Astrocyte of the hippocampus (primary cell): Measurements from ENCODE around the gene ACSS1.
A peak's percentile ranks its signal among the peaks of the same experiment; 100 is the strongest.

Source experiments
- DNase-seq: peaks from one replicate; pipeline ENCODE4 v3.0.0; 2011; ENCODE audit warnings: low read depth, low spot score

Gene ACSS1

GRCh38 chr20:25058051-25058846 is at the start of gene ACSS1:
Gene ACSS1 (minus strand): TSS chr20:25058139. CDS start chr20:25058102, 37 bp downstream.
- DNase-seq = peak; percentile 56

- no peak for DNase-seq
Measured at GRCh38 chr20:25103526-25103925, 45.6 kb upstream of the ACSS1 start.

GRCh38 chr20:25100914-25101313 is 43.0 kb upstream of the ACSS1 start:
- no peak for DNase-seq

- DNase-seq = no peak
Measured at GRCh38 chr20:25099601-25100140, 41.7 kb upstream of the ACSS1 start.

- DNase-seq = no peak
Measured at GRCh38 chr20:25097498-25097897, 39.6 kb upstream of the ACSS1 start.

- DNase-seq = no peak
Measured at GRCh38 chr20:25090492-25091429, 32.8 kb upstream of the ACSS1 start.

- DNase-seq = no peak
Measured at GRCh38 chr20:25089662-25090061, 31.7 kb upstream of the ACSS1 start.

- no peak for DNase-seq
Measured at GRCh38 chr20:25089096-25089495, 31.2 kb upstream of the ACSS1 start.

- no peak for DNase-seq
Measured at GRCh38 chr20:25088267-25088666, 30.3 kb upstream of the ACSS1 start.

- no peak for DNase-seq
Measured at GRCh38 chr20:25087186-25087929, 29.4 kb upstream of the ACSS1 start.

- DNase-seq = no peak
Measured at GRCh38 chr20:25085756-25086495, 28.0 kb upstream of the ACSS1 start.

GRCh38 chr20:25084626-25085187 is 26.8 kb upstream of the ACSS1 start:
- DNase-seq = no peak

GRCh38 chr20:25083773-25084625 is 26.1 kb upstream of the ACSS1 start:
- DNase-seq = no peak

- no peak for DNase-seq
Measured at GRCh38 chr20:25083141-25083772, 25.3 kb upstream of the ACSS1 start.

- no peak for DNase-seq
Measured at GRCh38 chr20:25082498-25082873, 24.5 kb upstream of the ACSS1 start.

- DNase-seq = no peak
Measured at GRCh38 chr20:25081730-25082497, 24.0 kb upstream of the ACSS1 start, which contains the start of gene VSX1. Gene VSX1 (minus strand): TSS chr20:25082141. CDS start chr20:25082096, 45 bp downstream.

- DNase-seq = peak; percentile 59
Measured at GRCh38 chr20:25081065-25081729, 23.3 kb upstream of the ACSS1 start.

- DNase-seq = no peak
Measured at GRCh38 chr20:25079171-25079570, 21.2 kb upstream of the ACSS1 start.
